GM19468 (cell line): ENCODE results near the gene GABARAPL1.

ENCODE experiments used
- ATAC-seq: cut with Tn5 transposase; IDR thresholded peaks from one replicate; pipeline ENCODE4 v1.9.1; 2021; ENCODE audit warnings: mild to moderate bottlenecking, moderate library complexity, moderate number of reproducible peaks; ENCODE audit not compliant: unreplicated experiment; ENCODE audit errors: extremely low read depth

GABARAPL1 gene

GRCh38 chr12:10226731-10227130 lies 14.1 kb downstream of the GABARAPL1 start:
- no peak for ATAC-seq

- ATAC-seq: no peak
These were observed 15.0 kb downstream of the GABARAPL1 start for GRCh38 chr12:10227648-10228047.

DNA sequence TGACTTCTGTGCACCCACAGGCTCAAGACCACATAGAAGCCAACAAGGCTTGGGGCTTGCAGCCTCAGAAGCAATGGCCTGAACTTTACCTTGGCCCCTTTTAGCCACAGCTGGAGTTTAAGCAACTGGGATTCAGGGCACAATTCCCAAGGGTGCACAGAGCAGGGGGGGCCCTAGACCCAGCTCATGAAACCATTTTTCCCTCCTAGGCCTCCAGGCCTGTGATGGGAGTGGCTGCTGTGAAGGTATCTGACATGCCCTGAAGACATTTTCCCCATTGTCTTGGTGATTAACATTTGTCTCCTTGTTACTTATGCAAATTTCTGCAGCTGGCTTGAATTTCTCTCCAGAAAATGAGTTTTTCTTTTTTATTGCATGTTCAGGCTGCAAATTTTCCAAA lies 21.9 kb downstream of the GABARAPL1 start:
- no peak for ATAC-seq

DNA sequence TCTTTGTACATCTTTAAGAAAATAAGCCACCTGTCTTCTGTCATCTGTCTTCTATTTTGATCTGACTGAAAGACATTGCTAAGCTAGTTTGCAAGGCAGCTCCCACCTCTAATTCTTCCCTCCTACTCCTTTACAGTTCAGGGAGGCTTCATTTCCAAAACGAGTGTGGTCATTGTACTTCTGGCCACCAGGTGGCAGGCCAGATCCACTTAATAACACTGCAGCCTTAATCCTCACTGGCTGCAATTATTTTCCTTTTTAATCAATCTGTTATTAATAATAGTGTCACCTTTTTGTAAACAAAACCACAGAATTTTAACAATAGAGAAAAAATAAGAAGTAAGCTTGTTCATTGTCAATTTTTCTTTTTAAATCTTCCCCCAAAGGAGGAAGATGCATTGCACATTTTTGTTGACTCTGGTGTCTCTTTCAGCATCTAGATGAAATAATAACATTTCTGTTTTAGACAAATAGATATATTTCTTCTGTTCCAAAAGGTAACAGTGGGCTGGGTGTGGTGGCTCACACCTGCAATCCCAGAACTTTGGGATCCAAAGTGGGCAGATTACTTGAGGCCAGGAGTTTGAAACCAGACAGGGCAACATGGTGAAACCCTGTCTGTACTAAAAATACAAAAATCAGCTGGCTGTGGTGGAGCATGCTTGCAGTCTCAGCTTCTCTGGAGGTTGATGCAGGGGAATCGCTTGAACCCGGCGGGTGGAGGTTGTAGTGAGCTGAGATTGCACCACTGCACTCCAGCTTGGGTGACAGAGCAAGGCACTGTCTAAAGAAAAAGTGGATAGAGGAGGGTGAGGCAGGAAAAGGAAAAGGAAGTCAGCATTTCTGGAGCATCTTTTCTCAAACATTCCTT lies 23.3 kb downstream of the GABARAPL1 start:
- ATAC-seq: no peak

- no peak for ATAC-seq
These were observed 24.0 kb downstream of the GABARAPL1 start for GRCh38 chr12:10236720-10237119.

DNA sequence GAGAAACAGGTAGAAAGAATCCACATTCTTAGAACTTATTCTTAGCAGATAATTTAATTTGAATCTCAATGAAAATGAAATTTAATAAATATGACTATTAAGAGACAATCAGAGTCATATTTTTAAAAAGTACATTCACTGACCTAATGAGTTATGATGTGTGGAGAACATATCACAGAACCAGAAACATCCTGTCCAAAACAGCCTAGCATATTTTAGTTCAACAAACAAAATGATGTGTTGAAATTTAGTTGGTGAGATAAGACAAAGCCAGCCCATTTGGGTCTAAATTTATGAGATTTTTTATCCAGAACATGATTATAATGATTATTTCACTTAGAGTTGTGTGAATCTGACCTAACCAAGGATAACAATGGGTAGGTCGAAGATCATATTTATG lies 25.8 kb downstream of the GABARAPL1 start:
- ATAC-seq: no peak

- ATAC-seq: no peak
These were observed 28.6 kb downstream of the GABARAPL1 start for GRCh38 chr12:10241290-10241689.

- ATAC-seq: no peak
These were observed 29.1 kb downstream of the GABARAPL1 start for GRCh38 chr12:10241727-10242126.

- ATAC-seq: no peak
These were observed 29.9 kb downstream of the GABARAPL1 start for GRCh38 chr12:10242539-10242938.

DNA sequence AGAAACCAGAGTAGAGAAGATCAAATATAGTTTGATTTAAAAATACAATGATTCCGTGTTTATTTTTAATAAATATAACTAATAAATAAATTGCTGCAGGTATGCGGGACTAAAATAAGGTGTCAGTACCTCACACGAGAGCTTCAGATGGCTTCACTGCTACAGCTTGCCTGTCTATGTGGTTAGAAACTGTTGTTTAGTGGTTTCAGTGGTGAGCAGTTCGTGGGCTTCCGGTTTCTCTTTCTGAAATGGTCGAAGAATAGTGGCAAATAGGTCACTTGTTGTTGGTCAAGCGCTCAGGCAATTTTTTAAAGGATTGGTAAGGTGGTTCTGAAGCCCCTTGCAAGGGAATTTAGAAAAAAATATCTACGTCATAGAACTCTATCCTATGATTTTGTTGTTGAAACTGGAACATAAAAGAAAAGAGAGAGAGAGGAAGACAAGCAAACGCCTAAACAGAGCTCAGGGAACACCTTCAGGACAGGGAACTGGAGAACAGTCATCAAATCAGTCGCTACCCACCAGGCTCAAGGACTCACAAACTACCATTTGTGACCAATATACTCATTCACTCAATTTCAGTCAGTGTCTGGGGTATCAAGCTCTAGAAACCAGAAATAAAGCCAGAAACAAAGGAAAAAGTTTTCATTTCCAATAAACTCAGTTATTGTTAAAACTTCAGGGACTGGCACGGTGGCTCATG lies 31.3 kb downstream of the GABARAPL1 start:
- ATAC-seq: peak; percentile 63

- ATAC-seq: no peak
These were observed 34.9 kb downstream of the GABARAPL1 start for GRCh38 chr12:10247436-10248058.

GRCh38 chr12:10249690-10250455 lies 37.2 kb downstream of the GABARAPL1 start:
- no peak for ATAC-seq

DNA sequence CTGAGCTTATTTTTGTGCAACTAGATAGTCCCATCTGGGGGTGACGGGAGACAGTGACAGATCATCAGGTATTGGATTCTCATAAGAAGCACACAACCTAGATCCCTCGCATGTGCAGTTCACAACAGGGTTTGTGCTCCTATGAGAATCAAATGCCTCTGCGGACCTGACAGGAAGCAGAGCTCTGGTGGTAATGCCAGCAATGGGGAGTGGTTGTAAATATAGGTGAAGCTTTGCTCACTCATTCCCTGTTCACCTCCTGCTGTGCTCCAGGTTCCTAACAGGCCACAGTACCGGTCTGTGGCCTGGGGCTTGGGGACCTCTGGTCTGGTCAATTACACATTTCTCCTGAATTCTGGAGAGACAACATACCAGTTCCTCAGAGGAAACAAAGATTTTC lies 39.0 kb downstream of the GABARAPL1 start:
- ATAC-seq: no peak

GRCh38 chr12:10252201-10252600 lies 39.5 kb downstream of the GABARAPL1 start:
- no peak for ATAC-seq

DNA sequence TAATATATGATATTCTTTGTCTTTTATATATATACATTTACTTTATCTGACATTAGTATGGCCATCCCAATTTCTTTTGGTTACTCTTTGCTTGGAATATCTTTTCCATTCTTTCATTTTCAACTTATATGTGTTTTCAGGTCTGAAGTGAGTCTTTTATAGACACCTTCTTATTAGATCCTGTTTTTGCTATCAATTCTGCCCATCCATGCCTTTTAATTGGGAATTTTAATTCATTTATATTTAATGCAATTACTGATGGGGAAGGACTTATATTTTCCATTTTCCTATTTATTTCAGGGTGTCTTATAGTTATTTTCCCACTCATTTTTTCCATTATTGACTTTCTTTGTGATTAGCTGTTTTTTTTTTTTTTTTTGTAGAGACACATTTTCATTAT lies 43.4 kb downstream of the GABARAPL1 start:
- ATAC-seq: no peak

- no peak for ATAC-seq
These were observed 48.2 kb downstream of the GABARAPL1 start for GRCh38 chr12:10260927-10261326.

DNA sequence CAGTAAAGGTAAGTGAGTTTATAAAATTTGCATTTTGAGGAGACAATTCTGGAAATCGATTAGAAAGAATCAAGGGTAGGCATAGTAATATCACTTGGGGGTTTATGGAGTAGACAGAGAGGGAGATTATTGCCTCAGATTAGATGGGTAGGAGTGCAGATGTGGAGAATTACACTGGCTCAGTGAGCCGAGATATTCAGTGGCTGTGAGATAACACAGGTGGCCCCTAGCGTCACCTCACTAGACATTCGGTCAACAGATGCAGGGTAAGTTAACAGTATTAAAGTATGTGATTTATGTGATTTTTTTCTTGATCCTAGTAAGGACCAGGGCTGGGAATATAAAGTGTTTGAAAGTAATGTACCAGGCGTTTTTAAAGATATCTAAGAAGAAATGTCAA lies 55.4 kb downstream of the GABARAPL1 start:
- no peak for ATAC-seq

- ATAC-seq: no peak
These were observed 59.8 kb downstream of the GABARAPL1 start for GRCh38 chr12:10272467-10272866.
